Measurements from ENCODE around the gene DMRTB1. TPM values are rescaled to one million over a fixed set of nuclear protein-coding genes. Genes with fewer than 3 reads are reported as not detected.

The DMRTB1 gene
- total and polyA plus RNA-seq, 2 of the 8 experiments (the other 6 are each of a cell fraction or from before 2014, with no cell fraction given) = 0.06 to 0.35 TPM

- H3K56ac ChIP-seq (replicated peaks; ENCODE audit: insufficient read length, low read depth, low read length) = no peak overlapping the region
- no peaks in the 10 kb centered on the region for H3K23me2 ChIP-seq (ENCODE audit: low read depth, low read length)
- no peak overlapping the region for H3K27ac ChIP-seq (ENCODE audit: low read depth, low read length)
- H2BK12ac ChIP-seq (ENCODE audit: low read depth, low read length) = no peak overlapping the region
- CTCF ChIA-PET (ENCODE audit: partially characterized antibody) = interaction anchor here (0.9 to 3.1 kb wide), 10 partner anchors 9 to 168 kb away, joined by 3 to 25 read pairs (median 3); no protein-coding TSS in a partner anchor
- H4K91ac ChIP-seq (replicated peaks; ENCODE audit: insufficient read length, low read length) = no peak overlapping the region
- no peaks in the 10 kb centered on the region for H3K36me3 ChIP-seq (ENCODE audit: control insufficient read depth in 2 of 4, insufficient read depth in 4 of 4, low read length in 3 of 4)
- TF ChIP-seq CHD1 (IDR thresholded peaks at IDR 0.05; ENCODE audit: low read depth, low read length) (no peak), EZH2 (IDR thresholded peaks at IDR 0.05; ENCODE audit: low read depth, low read length, severe bottlenecking) (no peak), RAD21 (IDR thresholded peaks at IDR 0.05 in 1 of 2, conservative IDR thresholded peaks at IDR 0.05 in 1 of 2; ENCODE audit: low read depth in 2 of 2, low read length in 2 of 2) (no peak)
- H3K79me1 ChIP-seq (ENCODE audit: low read depth, low read length) = no peaks in the 10 kb centered on the region
- H3K18ac ChIP-seq (ENCODE audit: extremely low read depth, low read length) = no peak overlapping the region
- H2BK15ac ChIP-seq (ENCODE audit: low read length) = no peak overlapping the region
- H3K4me2 ChIP-seq (ENCODE audit: insufficient read depth in 1 of 2, low read depth in 2 of 2, low read length in 2 of 2) = no peak overlapping the region
- DNase-seq (ENCODE audit: low read depth in 1 of 2, low spot score in 2 of 2) (no peak), FAIRE-seq (no peak)
- POLR2A ChIA-PET (ENCODE audit: partially characterized antibody) = no interaction called here
- H3K9ac ChIP-seq (replicated peaks in 1 of 4; ENCODE audit: extremely low read depth in 1 of 4, low read depth in 3 of 4, low read length in 3 of 4) = no peak overlapping the region
- H4K8ac ChIP-seq (ENCODE audit: extremely low read depth, insufficient read depth, low read length) = no peak overlapping the region
- no peak overlapping the region for H2BK5ac ChIP-seq (ENCODE audit: low read depth, low read length)
- H2AFZ ChIP-seq (ENCODE audit: low read length) = no peak overlapping the region
- H3K9me3 ChIP-seq (ENCODE audit: insufficient read depth in 2 of 2, low read depth in 1 of 2, low read length in 1 of 2) = no peaks in the 10 kb centered on the region
- no peak overlapping the region for H4K5ac ChIP-seq (ENCODE audit: insufficient read length, low read depth, low read length)
- no peaks in the 10 kb centered on the region for H3K79me2 ChIP-seq (ENCODE audit: control insufficient read depth in 1 of 2, insufficient read depth in 2 of 2, low read length in 2 of 2)
- no peaks in the 10 kb centered on the region for H4K20me1 ChIP-seq (replicated peaks in 1 of 2; ENCODE audit: control insufficient read depth in 1 of 2, insufficient read depth in 2 of 2, low read length in 2 of 2)
- H3K4me3 ChIP-seq (ENCODE audit: extremely low read depth in 1 of 4, insufficient read depth in 2 of 4, low read depth in 3 of 4, low read length in 4 of 4) = no peak overlapping the region
- 91% methylated on average over 10 of the region's 13 CpGs; no CpG with 5 or more reads in 1 of the 2 experiments for WGBS, 2 experiments (ENCODE audit: extremely low coverage in 1 of 2, insufficient coverage in 1 of 2, insufficient read length in 1 of 2, insufficient replicate concordance in 2 of 2, low coverage in 1 of 2, low lambda C conversion rate in 2 of 2, missing lambda C conversion rate in 1 of 2)
- H3K27me3 ChIP-seq (replicated peaks in 1 of 4; ENCODE audit: control insufficient read depth in 3 of 4, extremely low read depth in 1 of 4, insufficient read depth in 3 of 4, low read length in 3 of 4) = no peaks in the 10 kb centered on the region
- no peak overlapping the region for H2BK20ac ChIP-seq (ENCODE audit: low read length)
- H3K4me1 ChIP-seq (replicated peaks in 1 of 4; ENCODE audit: control insufficient read depth in 3 of 4, insufficient read depth in 4 of 4, low read length in 3 of 4) = peaks cover 0 to 20% (median 3%) of the 10 kb centered on the region in 4 experiments; a peak in 2 of 7 replicates
- no peak overlapping the region for H2BK120ac ChIP-seq (replicated peaks; ENCODE audit: low read depth, low read length)
- no peak overlapping the region for H3K14ac ChIP-seq (ENCODE audit: insufficient read length)
- no peak overlapping the region for H3K4ac ChIP-seq (replicated peaks; ENCODE audit: insufficient read length, low read depth, low read length)
- no peak overlapping the region for H2AK5ac ChIP-seq (ENCODE audit: low read depth, low read length)
- no peak overlapping the region for H3K23ac ChIP-seq (ENCODE audit: insufficient read length)
Observed at GRCh38 chr1:53511323-53511932, 52.2 kb downstream of the DMRTB1 start.
